Measurements from ENCODE around the gene LRRFIP1. TPM values are rescaled to one million over a fixed set of nuclear protein-coding genes. Genes with fewer than 3 reads are reported as not detected.

The LRRFIP1 gene
- total and polyA plus RNA-seq, 2 of the 13 experiments (the other 11 are each of a cell fraction or from before 2014, with no cell fraction given), result 15.9 to 40.5 TPM

GRCh38 chr2:237581751-237582746, 45.3 kb upstream of the LRRFIP1 start (continued):
- TF ChIP-seq ZNF605 (CRISPR knock-in tag; IDR thresholded peaks at IDR 0.05) (peak; percentile 27; the same call in 1 of the 2 replicates), RBFOX2 (IDR thresholded peaks at IDR 0.05; ENCODE audit: low read depth, low read length) (peak; percentile 57), HNF4A (CRISPR knock-in tag; IDR thresholded peaks at IDR 0.05) (peak; percentile 41), ZNF124 (CRISPR knock-in tag; IDR thresholded peaks at IDR 0.05) (0 out of 2 replicates have a peak, but pooled peaks have one; percentile 32), ZNF646 (CRISPR knock-in tag; IDR thresholded peaks at IDR 0.05) (peak; percentile 65; the same call in 1 of the 2 replicates), ZNF781 (CRISPR knock-in tag; IDR thresholded peaks at IDR 0.05; ENCODE audit: borderline replicate concordance, not compliant biosample characterization) (peak; percentile 16), ZNF431 (CRISPR knock-in tag; IDR thresholded peaks at IDR 0.05; ENCODE audit: borderline replicate concordance, low read depth) (0 out of 2 replicates have a peak, but pooled peaks have one; percentile 17), ZNF160 (CRISPR knock-in tag; IDR thresholded peaks at IDR 0.05) (no peak), MYC (CRISPR knock-in tag; IDR thresholded peaks at IDR 0.05; ENCODE audit: borderline replicate concordance) (peak; percentile 20; the same call in 1 of the 2 replicates), POGZ (CRISPR knock-in tag; IDR thresholded peaks at IDR 0.05) (peak; percentile 19; the same call in 1 of the 2 replicates), RARA (CRISPR knock-in tag; IDR thresholded peaks at IDR 0.05) (peak; percentile 87), U2AF1 (optimal IDR thresholded peaks at IDR 0.05; ENCODE audit: low read depth, low read length) (no peak), ZFP90 (CRISPR knock-in tag; IDR thresholded peaks at IDR 0.05; ENCODE audit: borderline replicate concordance) (peak; percentile 86), LCORL (IDR thresholded peaks at IDR 0.05) (no peak), LCORL (CRISPR knock-in tag; IDR thresholded peaks at IDR 0.05) (peak; percentile 69), ZNF335 (CRISPR knock-in tag; IDR thresholded peaks at IDR 0.05) (no peak), ZNF572 (CRISPR knock-in tag; IDR thresholded peaks at IDR 0.05) (peak; percentile 65; the same call in 1 of the 2 replicates)
- TF ChIP-seq, protein P1, sequence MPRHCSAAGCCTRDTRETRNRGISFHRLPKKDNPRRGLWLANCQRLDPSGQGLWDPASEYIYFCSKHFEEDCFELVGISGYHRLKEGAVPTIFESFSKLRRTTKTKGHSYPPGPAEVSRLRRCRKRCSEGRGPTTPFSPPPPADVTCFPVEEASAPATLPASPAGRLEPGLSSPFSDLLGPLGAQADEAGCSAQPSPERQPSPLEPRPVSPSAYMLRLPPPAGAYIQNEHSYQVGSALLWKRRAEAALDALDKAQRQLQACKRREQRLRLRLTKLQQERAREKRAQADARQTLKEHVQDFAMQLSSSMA (CRISPR knock-in tag; IDR thresholded peaks at IDR 0.05), result 0 out of 2 replicates have a peak, but pooled peaks have one; percentile 53
- TF ChIP-seq, protein P2, sequence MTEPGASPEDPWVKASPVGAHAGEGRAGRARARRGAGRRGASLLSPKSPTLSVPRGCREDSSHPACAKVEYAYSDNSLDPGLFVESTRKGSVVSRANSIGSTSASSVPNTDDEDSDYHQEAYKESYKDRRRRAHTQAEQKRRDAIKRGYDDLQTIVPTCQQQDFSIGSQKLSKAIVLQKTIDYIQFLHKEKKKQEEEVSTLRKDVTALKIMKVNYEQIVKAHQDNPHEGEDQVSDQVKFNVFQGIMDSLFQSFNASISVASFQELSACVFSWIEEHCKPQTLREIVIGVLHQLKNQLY (CRISPR knock-in tag; IDR thresholded peaks at IDR 0.05), result peak; percentile 11; the same call in 1 of the 2 replicates
- TF ChIP-seq, protein P3, sequence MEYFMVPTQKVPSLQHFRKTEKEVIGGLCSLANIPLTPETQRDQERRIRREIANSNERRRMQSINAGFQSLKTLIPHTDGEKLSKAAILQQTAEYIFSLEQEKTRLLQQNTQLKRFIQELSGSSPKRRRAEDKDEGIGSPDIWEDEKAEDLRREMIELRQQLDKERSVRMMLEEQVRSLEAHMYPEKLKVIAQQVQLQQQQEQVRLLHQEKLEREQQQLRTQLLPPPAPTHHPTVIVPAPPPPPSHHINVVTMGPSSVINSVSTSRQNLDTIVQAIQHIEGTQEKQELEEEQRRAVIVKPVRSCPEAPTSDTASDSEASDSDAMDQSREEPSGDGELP (IDR thresholded peaks at IDR 0.05; ENCODE audit: borderline replicate concordance, low read depth), result peak; percentile 66; the same call in 1 of the 2 replicates

All from HepG2 (cell line).